NCI-H1694 treated with DMSO at 0.1 percent for 48 hours (cell line): ENCODE measurements around the gene SNPH.

Experiments used
- DNase-seq: peaks from one replicate; lab custom pipeline; 2025; lab: John Stamatoyannopoulos, UW

SNPH gene

GRCh38 chr20:1324598-1325172 is 58.6 kb downstream of the SNPH start:
- DNase-seq, result no peak

DNA sequence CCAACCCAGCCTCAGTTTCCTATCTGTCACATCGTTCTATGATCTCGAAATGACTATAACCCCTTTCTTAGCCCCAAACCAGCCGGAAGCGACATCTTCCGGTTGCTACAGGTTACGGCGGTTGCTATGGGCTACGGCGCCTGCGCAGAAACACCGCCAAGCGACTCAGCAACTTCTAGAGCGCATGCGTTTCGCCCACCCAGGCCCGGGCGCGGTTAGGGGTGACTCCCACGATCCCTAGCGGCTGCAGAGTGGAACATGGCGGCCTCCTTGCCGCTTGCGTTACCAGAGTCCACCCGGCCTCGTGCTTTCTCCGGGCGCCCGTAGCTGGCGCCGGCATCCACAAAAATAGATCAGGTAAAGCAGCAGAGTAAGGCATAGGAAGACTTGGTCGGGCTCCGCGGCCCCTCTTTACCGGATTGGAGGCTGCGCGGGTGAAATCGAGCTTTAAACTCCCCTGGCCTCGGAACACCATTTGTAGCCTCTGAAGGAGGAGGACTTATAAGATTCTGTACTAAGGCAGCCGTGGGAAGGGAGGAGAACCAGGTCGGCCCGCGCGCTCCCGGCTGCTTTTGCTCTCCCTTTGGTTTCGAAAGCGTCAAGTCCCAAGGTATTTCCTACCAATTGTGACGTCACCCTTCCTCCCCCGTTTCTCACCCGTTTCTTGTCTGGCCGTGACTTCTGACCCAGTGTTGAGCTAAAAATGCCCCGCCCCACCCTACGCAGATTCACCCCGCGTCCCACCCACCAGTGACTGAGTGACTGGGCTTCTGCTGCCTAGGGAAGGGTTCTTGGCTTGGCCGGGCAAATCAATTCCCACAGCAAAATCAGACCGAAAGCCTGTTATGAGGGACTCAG is 59.3 kb downstream of the SNPH start:
- peak; percentile 83 for DNase-seq

DNA sequence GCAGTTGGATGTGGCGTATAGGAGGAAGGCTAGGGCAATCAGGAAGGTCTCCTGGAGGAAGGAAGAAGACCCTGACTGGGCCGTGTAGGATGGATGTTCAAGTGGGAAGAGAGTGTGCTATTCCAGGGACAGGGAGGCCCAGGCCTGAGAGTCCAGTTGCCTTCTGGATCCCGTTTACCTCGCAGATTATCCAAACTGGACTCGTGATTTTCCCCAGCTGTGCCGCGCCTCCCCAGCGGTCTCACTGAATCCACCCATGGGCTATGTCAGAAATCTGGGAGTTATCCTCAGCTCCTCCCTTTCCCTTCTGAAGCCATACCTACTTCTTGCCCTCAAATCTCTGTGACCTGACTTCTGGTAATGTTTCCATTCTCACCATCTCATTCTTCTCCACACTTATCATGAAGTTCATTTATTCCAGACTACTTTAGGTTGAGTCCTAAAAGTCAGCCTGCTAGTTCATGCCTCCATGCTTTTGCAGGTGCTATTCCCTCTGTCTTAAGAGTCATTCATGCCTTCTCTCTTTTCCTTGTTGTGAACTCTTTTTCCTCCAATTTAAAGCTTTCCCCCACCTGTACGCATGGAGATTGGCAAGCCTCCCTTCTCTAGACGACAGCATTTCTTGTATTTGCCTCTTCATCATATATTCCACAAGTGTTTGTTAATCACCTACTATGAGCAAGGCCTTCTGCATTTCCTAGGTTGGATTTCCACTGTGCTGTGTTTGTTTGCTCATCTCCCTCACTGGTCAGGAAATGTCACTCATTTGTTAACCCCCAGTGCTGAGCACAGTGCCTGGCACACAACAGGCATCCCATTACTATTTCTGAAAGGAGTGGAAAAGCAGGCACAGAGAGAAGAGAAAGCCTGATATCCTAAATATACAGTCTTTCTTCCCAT is 60.2 kb downstream of the SNPH start:
- no peak for DNase-seq

DNA sequence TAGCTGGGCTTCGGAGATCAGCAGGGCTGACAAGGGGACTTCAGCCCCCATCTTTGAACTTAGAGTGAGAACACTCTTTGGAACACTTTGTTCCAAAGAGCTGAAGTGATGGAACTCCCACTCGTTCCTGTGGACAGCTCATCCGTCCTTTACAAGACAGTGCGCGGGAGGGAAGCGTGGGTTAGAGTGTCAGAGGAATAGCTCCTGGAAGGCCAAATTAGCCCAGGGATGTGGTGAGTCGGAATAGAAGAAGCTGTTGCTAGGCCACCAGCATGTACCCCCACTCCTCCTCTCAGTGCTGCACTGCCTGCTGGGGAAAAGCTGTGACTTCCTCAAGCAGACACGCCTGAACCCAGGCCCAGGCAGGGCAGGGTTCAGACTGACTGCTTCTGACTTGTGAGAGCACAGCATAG is 61.2 kb downstream of the SNPH start:
- no peak for DNase-seq

GRCh38 chr20:1327827-1328679 is 62.0 kb downstream of the SNPH start:
- DNase-seq, result no peak

GRCh38 chr20:1328680-1329330 is 62.7 kb downstream of the SNPH start, which contains the start of gene SDCBP2:
Gene SDCBP2 (minus strand): TSS chr20:1329139. CDS start chr20:1320416, 8,723 bp downstream.
- no peak for DNase-seq

DNA sequence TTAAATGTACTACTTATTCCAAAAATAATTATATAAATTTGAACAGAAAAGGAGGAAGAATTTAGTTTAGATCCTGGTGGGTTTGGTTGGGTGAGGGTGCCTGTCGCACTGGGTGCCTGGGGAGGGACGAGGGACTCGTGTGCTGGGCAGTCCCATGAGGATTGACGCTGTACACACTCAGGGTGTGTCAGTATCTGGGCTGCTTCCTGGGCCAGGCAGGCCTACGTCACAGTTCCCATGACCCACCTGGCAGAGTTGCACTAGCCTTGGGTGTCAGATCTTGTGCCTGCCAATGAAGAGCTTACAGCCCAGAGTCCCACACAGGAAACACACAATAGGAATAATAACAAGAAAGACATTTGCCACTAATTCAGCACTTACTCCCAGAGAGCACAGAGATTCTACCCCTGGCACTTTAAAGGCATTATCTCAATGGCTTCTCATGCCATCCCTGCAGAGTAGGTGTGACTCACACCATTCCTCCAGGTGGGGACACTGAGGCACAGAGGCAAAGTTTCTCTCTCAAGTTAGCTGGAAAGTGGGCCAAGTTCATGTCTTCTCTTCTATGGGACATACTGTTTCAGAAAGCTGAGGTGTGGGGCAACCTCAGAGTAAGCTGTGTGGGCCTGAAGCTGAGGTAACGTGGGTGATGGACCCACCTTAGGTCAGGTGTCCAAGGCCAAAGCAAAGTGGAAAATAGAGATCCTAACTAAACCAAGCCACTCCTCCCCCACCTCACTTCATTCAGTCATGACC is 64.2 kb downstream of the SNPH start:
- DNase-seq, result no peak

GRCh38 chr20:1331101-1331500 is 65.0 kb downstream of the SNPH start:
- no peak for DNase-seq

- DNase-seq, result no peak
Measured at GRCh38 chr20:1331801-1332453, 65.8 kb downstream of the SNPH start.

DNA sequence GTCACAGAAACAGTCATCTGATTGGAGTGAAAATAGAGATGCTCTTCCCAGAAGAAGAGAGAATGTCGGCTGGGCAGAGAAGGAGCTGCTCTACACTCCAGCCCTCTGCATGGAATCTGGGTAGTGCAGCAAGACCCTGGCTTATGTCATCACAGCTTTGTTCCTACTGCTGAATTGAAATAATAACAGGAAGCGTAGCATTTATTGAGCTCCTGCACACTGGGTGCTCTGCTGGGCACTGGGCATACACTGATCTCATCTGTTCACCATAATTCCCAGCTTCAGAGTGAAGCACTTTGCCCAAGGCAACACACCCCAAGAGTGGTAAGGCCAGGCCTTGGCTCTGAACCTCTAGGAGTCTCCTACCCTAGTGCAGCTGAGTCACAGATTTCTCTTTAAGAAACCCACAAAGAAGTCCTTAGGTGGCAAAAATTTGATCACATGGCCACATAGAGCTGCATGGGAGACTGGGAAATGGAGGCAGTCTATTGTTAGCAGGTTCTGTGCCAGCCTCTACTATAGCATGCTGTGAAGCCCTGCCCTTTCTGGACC is 66.7 kb downstream of the SNPH start:
- DNase-seq, result no peak

- DNase-seq, result no peak
Measured at GRCh38 chr20:1333462-1334369, 67.6 kb downstream of the SNPH start.

DNA sequence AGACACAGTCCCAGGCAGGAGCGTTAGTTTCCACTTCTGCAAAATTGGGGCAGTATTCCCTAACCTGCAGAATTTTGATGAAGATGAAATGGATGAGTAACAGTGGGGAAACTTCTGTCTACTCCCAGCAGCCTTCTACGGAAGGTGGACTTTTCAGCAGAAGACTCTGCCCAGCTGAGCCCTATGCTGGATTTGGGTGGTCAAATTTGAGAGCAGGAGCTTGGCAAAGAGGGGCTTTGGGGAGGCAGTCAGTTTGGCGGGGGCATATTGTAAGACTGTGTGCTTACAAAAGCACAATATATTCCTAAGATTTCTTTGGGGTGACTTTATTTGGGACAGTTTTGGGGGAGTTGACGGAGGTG is 68.3 kb downstream of the SNPH start:
- no peak for DNase-seq

GRCh38 chr20:1334761-1335160 is 68.7 kb downstream of the SNPH start:
- DNase-seq, result no peak

GRCh38 chr20:1335961-1336698 is 70.0 kb downstream of the SNPH start:
- no peak for DNase-seq

DNA sequence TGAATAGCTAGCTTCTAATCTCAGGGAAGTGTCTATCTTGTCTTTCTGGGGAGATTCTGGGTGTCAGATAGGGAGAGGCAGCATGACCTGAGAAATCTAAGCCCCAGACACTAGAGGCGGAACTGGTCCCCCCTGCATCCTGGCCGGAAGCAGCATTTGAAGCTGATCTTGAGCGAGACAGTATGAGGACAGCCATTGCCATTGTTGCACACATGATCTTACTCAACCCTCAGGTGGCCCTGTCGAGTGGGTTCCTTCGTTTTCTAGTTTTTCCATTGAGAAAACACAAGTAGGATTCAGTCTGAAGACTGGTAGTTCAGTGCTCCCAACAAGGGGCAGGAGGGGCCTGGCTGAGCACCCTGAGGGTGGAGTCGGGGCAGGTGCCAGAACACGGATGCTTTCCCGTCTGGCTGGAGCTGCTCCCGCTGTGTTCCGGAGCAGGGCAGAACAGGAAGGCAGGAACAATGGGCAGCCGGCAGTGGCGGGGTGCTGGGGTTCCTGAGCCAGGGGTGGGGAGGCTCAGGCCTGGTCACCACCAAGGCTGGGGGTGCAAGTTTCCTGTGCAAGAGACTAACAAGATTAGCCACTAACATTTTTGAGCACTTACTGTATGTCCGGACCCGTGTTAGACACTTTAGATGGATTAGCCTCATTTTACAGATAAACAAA is 70.7 kb downstream of the SNPH start:
- no peak for DNase-seq

DNA sequence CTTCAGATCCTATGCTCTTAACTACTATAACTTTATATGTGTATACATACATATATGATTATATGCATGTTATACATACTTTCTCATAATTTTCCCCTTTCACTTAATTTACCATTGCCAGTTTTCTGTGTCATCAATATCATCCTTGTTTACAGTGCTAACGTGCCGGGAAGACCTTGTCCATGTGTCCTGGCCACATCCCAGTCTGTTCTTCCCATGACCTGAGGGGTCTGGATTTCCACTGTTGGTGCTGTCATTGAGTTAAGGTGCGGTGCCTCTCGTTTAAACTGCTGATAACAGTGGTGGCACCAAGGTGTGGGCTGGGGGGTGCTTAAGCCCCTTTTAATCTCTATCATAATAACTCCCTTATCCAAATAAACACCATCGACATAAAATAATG is 71.3 kb downstream of the SNPH start:
- DNase-seq, result no peak

DNA sequence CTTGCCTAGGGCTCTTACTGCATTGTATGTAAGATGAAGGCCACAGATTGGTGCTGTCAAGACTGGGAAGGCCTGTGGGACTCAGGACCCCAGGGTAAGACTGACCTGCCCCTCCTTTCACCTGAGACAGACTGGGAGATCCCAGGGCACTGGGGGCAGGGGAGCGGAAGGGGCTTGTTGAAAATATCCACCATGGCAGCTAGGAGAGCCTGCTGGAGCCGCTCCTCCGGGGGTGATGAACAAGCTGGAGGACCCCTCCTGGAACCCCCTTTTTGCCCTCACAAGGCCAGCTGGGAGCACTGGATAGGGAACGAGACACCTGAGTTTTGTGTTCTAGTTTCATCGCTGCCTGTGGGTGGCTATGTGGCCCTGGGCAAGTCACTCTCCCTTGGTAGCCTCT is 72.0 kb downstream of the SNPH start:
- no peak for DNase-seq
